ENCODE data around the gene CROCC.

GRCh38 chr1:17009706-17010105 is 88.0 kb downstream of the CROCC start:
- TF ChIP-seq POLR2A (IDR thresholded peaks at IDR 0.05) (no peak), EP300 (IDR thresholded peaks at IDR 0.05) (no peak), POLR2AphosphoS5 (IDR thresholded peaks at IDR 0.05) (no peak)
- TF ChIP-seq, protein P1, sequence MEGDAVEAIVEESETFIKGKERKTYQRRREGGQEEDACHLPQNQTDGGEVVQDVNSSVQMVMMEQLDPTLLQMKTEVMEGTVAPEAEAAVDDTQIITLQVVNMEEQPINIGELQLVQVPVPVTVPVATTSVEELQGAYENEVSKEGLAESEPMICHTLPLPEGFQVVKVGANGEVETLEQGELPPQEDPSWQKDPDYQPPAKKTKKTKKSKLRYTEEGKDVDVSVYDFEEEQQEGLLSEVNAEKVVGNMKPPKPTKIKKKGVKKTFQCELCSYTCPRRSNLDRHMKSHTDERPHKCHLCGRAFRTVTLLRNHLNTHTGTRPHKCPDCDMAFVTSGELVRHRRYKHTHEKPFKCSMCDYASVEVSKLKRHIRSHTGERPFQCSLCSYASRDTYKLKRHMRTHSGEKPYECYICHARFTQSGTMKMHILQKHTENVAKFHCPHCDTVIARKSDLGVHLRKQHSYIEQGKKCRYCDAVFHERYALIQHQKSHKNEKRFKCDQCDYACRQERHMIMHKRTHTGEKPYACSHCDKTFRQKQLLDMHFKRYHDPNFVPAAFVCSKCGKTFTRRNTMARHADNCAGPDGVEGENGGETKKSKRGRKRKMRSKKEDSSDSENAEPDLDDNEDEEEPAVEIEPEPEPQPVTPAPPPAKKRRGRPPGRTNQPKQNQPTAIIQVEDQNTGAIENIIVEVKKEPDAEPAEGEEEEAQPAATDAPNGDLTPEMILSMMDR (IDR thresholded peaks at IDR 0.05): no peak
